NCI-H2227 treated with DMSO at 0.1 percent for 48 hours (cell line): ENCODE data around the gene KATNIP.

ENCODE experiments used
- DNase-seq: peaks from one replicate; lab custom pipeline; 2025; lab: John Stamatoyannopoulos, UW

KATNIP gene

GRCh38 chr16:27583634-27584033, 33.7 kb downstream of the KATNIP start:
- DNase-seq: no peak

- DNase-seq: no peak
These were observed 35.3 kb downstream of the KATNIP start for GRCh38 chr16:27585200-27585599.

- DNase-seq: no peak
These were observed 36.8 kb downstream of the KATNIP start for GRCh38 chr16:27586711-27587110.

GRCh38 chr16:27588057-27588456, 38.1 kb downstream of the KATNIP start:
- no peak for DNase-seq

GRCh38 chr16:27591837-27592236, 41.9 kb downstream of the KATNIP start:
- DNase-seq: no peak

GRCh38 chr16:27595475-27595874, 45.5 kb downstream of the KATNIP start:
- no peak for DNase-seq

GRCh38 chr16:27595993-27596392, 46.0 kb downstream of the KATNIP start:
- DNase-seq: no peak

GRCh38 chr16:27596411-27596810, 46.5 kb downstream of the KATNIP start:
- no peak for DNase-seq

GRCh38 chr16:27597361-27597760, 47.4 kb downstream of the KATNIP start:
- no peak for DNase-seq

GRCh38 chr16:27598220-27598619, 48.3 kb downstream of the KATNIP start:
- DNase-seq: no peak

- no peak for DNase-seq
These were observed 49.1 kb downstream of the KATNIP start for GRCh38 chr16:27598931-27599565.

- DNase-seq: no peak
These were observed 49.7 kb downstream of the KATNIP start for GRCh38 chr16:27599606-27600005.
